Cardiac muscle cell (in vitro differentiated cells and primary cell): ENCODE measurements around the gene URB1. TPM values are rescaled to one million over a fixed set of nuclear protein-coding genes. Genes with fewer than 3 reads are reported as not detected.

Experiments used
- DNase-seq, 2 donors: peaks; one replicate each; pipeline versions ENCODE4 v3.0.0 to v3.0.0-alpha.2; 2010 to 2017; ENCODE audit warnings: low read depth in 1 of 2, low spot score in 1 of 2
- H3K27ac ChIP-seq: fragments of 200-600 bp; sonication (generic); 2 replicates; pipeline ENCODE4 v1.5.1; 2016
- H3K27me3 ChIP-seq: fragments of 200-600 bp; sonication (generic); 2 replicates; pipeline ENCODE4 v1.6.0; 2016; ENCODE audit warnings: control low read depth
- H3K36me3 ChIP-seq: fragments of 200-600 bp; sonication (generic); 2 replicates; pipeline ENCODE4 v1.5.1; 2016; ENCODE audit warnings: control low read depth
- H3K4me1 ChIP-seq: fragments of 200-600 bp; sonication (generic); 2 replicates; pipeline ENCODE4 v1.8.1; 2017; ENCODE audit warnings: low read depth, mild to moderate bottlenecking, mixed run types
- H3K4me3 ChIP-seq: fragments of 200-600 bp; sonication (generic); 2 replicates; pipeline ENCODE4 v1.5.1; 2016; ENCODE audit warnings: mild to moderate bottlenecking
- H3K9me3 ChIP-seq: fragments of 200-600 bp; sonication (generic); 2 replicates; pipeline ENCODE4 v1.5.1; 2017; ENCODE audit warnings: low read depth, mild to moderate bottlenecking, control low read depth
- CTCF ChIP-seq: IDR thresholded peaks from 2 replicates; pipeline ENCODE4 v1.5.1; 2012; ENCODE audit warnings: low read depth, mild to moderate bottlenecking, low read length
- polyA plus RNA-seq: library from polyadenylated mRNA; unstranded; fragments of >200 nt; fragmentation: Nextera tagmentation; extraction: Ambion mirVana; gene quantifications from 2 replicates; pipeline ENCODE4 v1.2.1, GENCODE V29; 2016
- total RNA-seq: library from RNA; depleted of rRNA; stranded (reverse); fragments of >200 nt; gene quantifications from 2 replicates; pipeline ENCODE4 v1.2.3, GENCODE V29; 2016

The URB1 gene
- total and polyA plus RNA-seq, 2 experiments from 2014 or later, result 3.7 to 13.9 TPM

DNA sequence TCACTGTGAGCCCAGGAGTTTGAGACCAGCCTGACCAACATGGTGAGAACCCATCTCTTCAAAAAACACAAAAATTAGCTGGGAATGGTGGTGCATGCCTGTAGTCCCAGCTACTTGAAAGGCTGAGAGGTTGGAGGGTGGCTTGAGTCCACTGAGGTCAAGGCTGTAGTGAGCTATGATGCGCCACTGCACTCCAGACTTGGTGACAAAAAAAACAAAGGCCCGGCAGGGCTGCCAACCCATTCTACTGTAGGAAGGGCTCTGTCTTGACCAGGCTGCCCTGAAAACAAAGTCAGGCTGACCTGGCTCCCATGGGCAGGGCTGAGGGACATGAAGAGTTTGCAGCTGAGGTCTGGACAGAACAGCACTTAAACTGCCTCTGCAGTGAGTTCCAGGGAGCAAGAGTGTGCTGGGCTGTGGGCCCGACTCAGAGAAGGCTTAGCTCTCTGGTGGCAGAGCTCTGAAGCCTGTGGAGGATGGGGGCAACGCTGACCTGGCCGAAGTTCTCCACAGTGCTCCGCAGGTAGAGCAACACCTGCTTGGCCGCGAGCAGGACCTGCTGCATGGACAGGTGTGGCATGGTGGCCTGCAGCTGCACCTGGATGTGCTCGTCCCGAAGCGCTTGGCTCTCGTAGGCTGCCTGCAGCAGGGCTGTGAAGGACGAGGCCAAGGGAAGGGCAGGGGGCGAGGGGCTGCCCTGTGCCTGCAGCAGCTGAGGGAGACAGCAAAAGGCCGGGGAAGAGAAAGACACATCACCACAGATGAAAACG, 42.4 kb downstream of the URB1 start:
- Histone ChIP-seq H3K4me1 (no peaks in the 10 kb centered on the region), H3K9me3 (no peaks in the 10 kb centered on the region), H3K4me3 (no peak overlapping the region), H3K27ac (no peak overlapping the region), H3K27me3 (no peaks in the 10 kb centered on the region), H3K36me3 (peaks cover 39% of the 10 kb centered on the region)
- no peak for DNase-seq
- TF ChIP-seq CTCF, result no peak

DNA sequence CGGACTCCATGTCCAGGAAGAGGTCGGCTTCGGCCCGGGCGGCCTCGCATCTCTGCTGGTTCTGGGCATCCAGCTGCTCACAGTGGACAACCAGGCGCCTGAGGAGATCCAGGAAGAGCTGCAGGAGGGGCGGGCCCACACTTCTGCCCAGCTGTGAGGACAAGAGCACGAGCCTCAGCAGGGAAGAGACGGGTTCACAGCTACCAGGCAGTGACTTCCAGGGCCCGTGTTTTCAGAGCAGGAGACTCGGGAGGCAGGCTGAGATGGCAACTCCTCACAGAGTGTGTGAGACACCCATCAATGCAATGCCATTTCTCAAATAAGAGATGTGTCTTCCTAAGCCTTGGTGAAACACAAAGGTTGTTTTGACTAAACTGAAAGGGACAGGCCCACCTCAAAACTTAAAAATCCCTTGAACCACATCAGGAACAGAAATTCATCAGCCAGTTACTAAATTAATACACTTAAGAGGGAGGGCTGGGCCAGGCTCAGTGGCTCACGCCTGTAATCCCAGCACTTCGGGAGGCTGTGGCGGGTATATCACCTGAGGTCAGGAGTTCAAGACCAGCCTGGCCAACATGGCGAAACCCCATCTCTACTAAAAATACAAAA, 43.4 kb downstream of the URB1 start:
- DNase-seq, result no peak
- no peak overlapping the region for H3K27ac ChIP-seq
- no peak for TF ChIP-seq CTCF
- no peaks in the 10 kb centered on the region for H3K27me3 ChIP-seq
- no peak overlapping the region for H3K4me3 ChIP-seq
- no peaks in the 10 kb centered on the region for H3K4me1 ChIP-seq
- H3K36me3 ChIP-seq, result peaks cover 33% of the 10 kb centered on the region
- no peaks in the 10 kb centered on the region for H3K9me3 ChIP-seq

DNA sequence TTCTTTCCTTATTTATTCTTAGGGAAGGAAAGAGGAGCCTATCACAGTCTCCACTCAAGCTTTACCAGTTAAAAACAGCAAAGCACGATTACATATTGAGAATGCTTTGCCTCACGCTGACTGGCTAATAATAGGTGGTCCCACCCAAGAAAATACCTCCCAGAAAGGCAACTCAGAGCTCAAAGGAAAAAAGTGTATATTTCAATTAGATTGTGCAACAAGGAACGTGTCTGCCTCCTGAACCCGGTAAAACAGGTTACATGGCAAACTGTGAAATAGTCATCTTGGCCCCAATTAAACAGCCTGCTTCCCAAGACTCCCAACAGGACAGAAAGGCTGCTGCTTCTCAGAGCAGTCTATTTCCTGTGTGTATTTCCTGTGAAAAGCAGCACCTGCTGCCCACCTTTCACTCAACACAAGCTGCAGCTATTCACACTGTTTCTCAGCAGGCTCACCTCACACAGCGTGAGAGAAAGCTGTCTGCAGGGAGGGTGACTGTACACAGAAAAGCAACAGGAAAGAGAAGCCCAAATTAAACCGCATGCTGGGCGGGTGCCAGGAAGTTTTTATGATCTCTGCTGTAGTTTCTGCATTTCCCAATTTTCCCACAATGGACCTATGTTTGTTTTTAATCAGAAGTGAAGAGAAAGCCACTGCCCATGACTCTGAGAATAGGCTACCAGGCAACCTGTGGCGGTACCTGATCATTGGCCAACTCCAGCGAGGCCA, 44.0 kb downstream of the URB1 start:
- peaks cover 34% of the 10 kb centered on the region for H3K36me3 ChIP-seq
- no peak for DNase-seq
- H3K4me1 ChIP-seq, result no peaks in the 10 kb centered on the region
- H3K27ac ChIP-seq, result no peak overlapping the region
- no peak for TF ChIP-seq CTCF
- no peak overlapping the region for H3K4me3 ChIP-seq
- no peaks in the 10 kb centered on the region for H3K9me3 ChIP-seq
- H3K27me3 ChIP-seq, result no peaks in the 10 kb centered on the region

DNA sequence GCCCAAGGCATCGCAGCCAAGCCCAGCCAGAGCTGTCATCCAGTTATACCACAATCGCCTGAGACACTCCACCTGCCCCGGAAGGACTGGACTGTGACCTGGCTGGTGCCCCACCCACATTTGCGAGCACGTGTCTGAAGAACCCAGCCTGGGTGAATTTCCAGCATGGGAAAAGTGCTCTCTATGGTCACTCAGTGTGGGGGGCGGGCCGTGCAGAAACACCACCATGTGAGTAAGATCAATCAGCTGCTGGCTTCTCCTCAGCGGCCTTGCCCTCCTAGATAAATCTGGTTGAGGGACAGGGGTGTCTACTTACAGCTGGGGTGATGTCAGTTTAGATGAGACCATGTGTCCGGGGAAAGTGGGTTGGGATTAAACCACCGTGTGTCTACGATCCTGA, 44.8 kb downstream of the URB1 start:
- no peaks in the 10 kb centered on the region for H3K9me3 ChIP-seq
- no peak for TF ChIP-seq CTCF
- no peak overlapping the region for H3K4me3 ChIP-seq
- no peaks in the 10 kb centered on the region for H3K27me3 ChIP-seq
- H3K36me3 ChIP-seq, result peaks cover 38% of the 10 kb centered on the region
- H3K4me1 ChIP-seq, result no peaks in the 10 kb centered on the region
- no peak overlapping the region for H3K27ac ChIP-seq
- no peak for DNase-seq

- H3K27ac ChIP-seq, result no peak overlapping the region
- DNase-seq, result no peak
- no peaks in the 10 kb centered on the region for H3K27me3 ChIP-seq
- H3K9me3 ChIP-seq, result no peaks in the 10 kb centered on the region
- H3K4me3 ChIP-seq, result no peak overlapping the region
- H3K36me3 ChIP-seq, result peaks cover 38% of the 10 kb centered on the region
- H3K4me1 ChIP-seq, result no peaks in the 10 kb centered on the region
- TF ChIP-seq CTCF, result no peak
Measured at GRCh38 chr21:32347351-32347750, 45.5 kb downstream of the URB1 start.
